COLO668 (cell line): ENCODE data around the gene EML3.
"Not testable (repeated sequence)": the region's sequence is repeated elsewhere in the genome, so short reads cannot be mapped to it uniquely, and the experiment has no call there.

Experiments used
- DNase-seq: peaks from one replicate; lab custom pipeline; 2025; ENCODE audit not compliant: unreplicated experiment; lab: John Stamatoyannopoulos, UW

Gene EML3

GRCh38 chr11:62573592-62574362, 38.8 kb downstream of the EML3 start, which contains the start of gene EEF1G:
Gene EEF1G, minus strand, starts transcription at chr11:62573891. Its CDS starts 49 bp downstream, at chr11:62573842.
- DNase-seq, result peak; percentile 99

- DNase-seq, result peak; percentile 23
Observed at GRCh38 chr11:62573006-62573591, 39.5 kb downstream of the EML3 start.

- no peak for DNase-seq
Observed at GRCh38 chr11:62572431-62572830, 40.1 kb downstream of the EML3 start.

- DNase-seq, result not testable (repeated sequence)
Observed at GRCh38 chr11:62571493-62571892, 41.1 kb downstream of the EML3 start.

- not testable (repeated sequence) for DNase-seq
Observed at GRCh38 chr11:62570903-62571302, 41.7 kb downstream of the EML3 start.

- DNase-seq, result no peak
Observed at GRCh38 chr11:62569611-62570010, 43.0 kb downstream of the EML3 start.

- DNase-seq, result no peak
Observed at GRCh38 chr11:62567018-62567633, 45.4 kb downstream of the EML3 start.

- no peak for DNase-seq
Observed at GRCh38 chr11:62566247-62566646, 46.3 kb downstream of the EML3 start.

- DNase-seq, result no peak
Observed at GRCh38 chr11:62565100-62565802, 47.3 kb downstream of the EML3 start.

GRCh38 chr11:62561677-62562230, 50.8 kb downstream of the EML3 start:
- DNase-seq, result not testable (repeated sequence)

- peak; percentile 48 for DNase-seq
Observed at GRCh38 chr11:62560566-62561103, 51.9 kb downstream of the EML3 start.

GRCh38 chr11:62559626-62560025, 52.9 kb downstream of the EML3 start:
- not testable (repeated sequence) for DNase-seq

GRCh38 chr11:62559204-62559603, 53.4 kb downstream of the EML3 start:
- no peak for DNase-seq

GRCh38 chr11:62558669-62559068, 53.9 kb downstream of the EML3 start:
- DNase-seq, result no peak

- no peak for DNase-seq
Observed at GRCh38 chr11:62556875-62557631, 55.5 kb downstream of the EML3 start.

- peak; percentile 13 for DNase-seq
Observed at GRCh38 chr11:62556108-62556874, 56.3 kb downstream of the EML3 start.

- DNase-seq, result no peak
Observed at GRCh38 chr11:62555464-62556107, 57.0 kb downstream of the EML3 start.

- DNase-seq, result no peak
Observed at GRCh38 chr11:62554387-62555167, 58.0 kb downstream of the EML3 start.
